Large intestine (tissue), 3 donors: ENCODE results near the gene ZNF248. TPM values are rescaled to one million over a fixed set of nuclear protein-coding genes. Genes with fewer than 3 reads are reported as not detected.
"Not testable (repeated sequence)": the region's sequence is repeated elsewhere in the genome, so short reads cannot be mapped to it uniquely, and the experiment has no call there.

Experiments
- DNase-seq, 2 donors: peaks; one replicate each; pipeline versions ENCODE4 v3.0.0 to v3.0.0-alpha.2; 2013
- H3K27ac ChIP-seq: one replicate; pipeline ENCODE4 v1.5.1; 2013; ENCODE audit warnings: low read length
- H3K27me3 ChIP-seq: 2 replicates; pipeline ENCODE4 v1.6.1; 2013; ENCODE audit warnings: low read length; ENCODE audit not compliant: control insufficient read depth, insufficient read depth
- H3K36me3 ChIP-seq: 2 replicates; pipeline ENCODE4 v1.6.1; 2013; ENCODE audit warnings: low read length; ENCODE audit not compliant: control insufficient read depth, insufficient read depth
- H3K4me1 ChIP-seq: one replicate; pipeline ENCODE4 v1.6.1; 2013; ENCODE audit warnings: low read length; ENCODE audit not compliant: control insufficient read depth, insufficient read depth
- H3K4me3 ChIP-seq: one replicate; pipeline ENCODE4 v1.5.1; 2013; ENCODE audit warnings: low read length
- H3K9me3 ChIP-seq: one replicate; pipeline ENCODE4 v1.6.1; 2013; ENCODE audit warnings: mild to moderate bottlenecking, low read depth, low read length, moderate library complexity; ENCODE audit not compliant: control insufficient read depth
- WGBS: methylation state at CpG from one replicate; pipeline ENCODE4 v1.1.5; 2013; ENCODE audit warnings: low lambda C conversion rate; ENCODE audit not compliant: insufficient coverage; 5-methylcytosine and 5-hydroxymethylcytosine counted together
- polyA plus RNA-seq: library from polyadenylated mRNA; unstranded; fragments of 120-200 nt; gene quantifications from one replicate; pipeline ENCODE4 v1.2.1, GENCODE V29; 2013

Gene ZNF248
- polyA plus RNA-seq, 1 donor = 25.1 TPM

DNA sequence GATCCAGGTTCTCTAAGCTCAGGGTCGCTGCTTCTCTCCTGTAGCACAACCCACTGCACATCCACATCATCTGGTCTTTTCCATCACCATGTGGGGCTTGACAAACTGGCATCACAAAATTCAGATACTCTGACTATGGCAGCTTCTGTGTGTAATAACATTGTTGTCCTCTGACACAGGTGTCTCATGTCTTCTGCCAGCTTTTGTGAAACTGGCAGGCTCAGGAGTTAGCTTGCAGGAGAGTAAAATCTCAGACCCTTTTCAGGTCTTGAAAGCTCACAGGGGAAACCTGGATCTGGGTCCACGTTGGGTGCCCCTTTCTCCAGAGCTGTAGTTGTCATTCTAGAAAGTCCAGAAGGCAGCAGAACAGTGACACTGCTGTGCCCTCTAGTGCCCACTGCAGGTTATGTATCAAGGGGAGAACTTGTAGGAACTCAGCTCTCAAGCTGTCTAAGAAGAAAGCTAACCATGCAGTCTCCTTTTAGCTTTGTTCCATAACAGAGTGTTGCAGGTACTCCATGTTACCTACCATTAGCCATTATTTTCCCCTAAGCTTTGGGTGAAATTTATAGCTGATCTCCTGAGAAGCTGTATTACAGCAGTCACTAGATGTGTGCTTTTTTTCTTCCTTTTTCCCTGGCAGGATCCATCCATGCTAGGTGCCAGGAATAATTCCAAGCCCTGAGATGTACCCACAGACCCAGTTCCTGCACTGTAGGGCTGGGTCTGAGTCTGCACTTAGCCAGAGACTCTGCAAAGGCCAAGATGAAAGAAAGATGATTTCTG lies 102.7 kb downstream of the ZNF248 start:
- Histone ChIP-seq H3K27ac (no peak overlapping the region), H3K4me3 (no peak overlapping the region), H3K4me1 (no peaks in the 10 kb centered on the region), H3K36me3 (no peaks in the 10 kb centered on the region), H3K27me3 (no peaks in the 10 kb centered on the region), H3K9me3 (peaks cover 2% of the 10 kb centered on the region)
- DNase-seq = no peak
- WGBS = no CpG with 5 or more reads among the region's 2 CpGs

DNA sequence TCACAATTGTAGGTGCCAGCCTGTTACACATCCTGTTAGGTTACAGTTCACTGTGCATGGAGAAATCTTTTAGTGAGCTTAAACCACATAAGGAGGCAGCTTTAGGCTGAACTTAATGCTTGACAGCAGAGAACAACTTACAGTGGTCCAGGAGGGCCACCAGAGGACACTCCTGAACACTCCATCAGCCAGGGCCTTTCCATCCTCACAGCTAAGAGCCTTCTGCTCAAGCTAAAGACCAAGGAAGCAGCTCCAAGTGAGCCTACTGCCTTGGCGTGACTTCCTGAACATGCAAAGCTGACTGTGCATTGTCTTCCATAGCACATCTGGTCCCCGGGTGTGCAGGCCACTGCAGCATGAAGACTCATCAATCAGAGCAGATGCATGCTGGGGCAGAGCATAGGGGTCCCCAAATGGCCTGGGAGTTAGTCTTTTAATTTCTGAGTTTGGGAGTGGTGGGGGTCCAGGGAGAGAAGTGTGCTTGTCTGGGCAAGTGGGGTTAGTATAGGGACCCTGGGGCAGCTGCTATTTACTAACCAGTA lies 105.0 kb downstream of the ZNF248 start:
- no peak overlapping the region for H3K27ac ChIP-seq
- H3K36me3 ChIP-seq = no peaks in the 10 kb centered on the region
- H3K27me3 ChIP-seq = no peaks in the 10 kb centered on the region
- no CpG with 5 or more reads among the region's 2 CpGs for WGBS
- no peak overlapping the region for H3K4me3 ChIP-seq
- no peaks in the 10 kb centered on the region for H3K4me1 ChIP-seq
- H3K9me3 ChIP-seq = peaks cover 4% of the 10 kb centered on the region
- DNase-seq = no peak

DNA sequence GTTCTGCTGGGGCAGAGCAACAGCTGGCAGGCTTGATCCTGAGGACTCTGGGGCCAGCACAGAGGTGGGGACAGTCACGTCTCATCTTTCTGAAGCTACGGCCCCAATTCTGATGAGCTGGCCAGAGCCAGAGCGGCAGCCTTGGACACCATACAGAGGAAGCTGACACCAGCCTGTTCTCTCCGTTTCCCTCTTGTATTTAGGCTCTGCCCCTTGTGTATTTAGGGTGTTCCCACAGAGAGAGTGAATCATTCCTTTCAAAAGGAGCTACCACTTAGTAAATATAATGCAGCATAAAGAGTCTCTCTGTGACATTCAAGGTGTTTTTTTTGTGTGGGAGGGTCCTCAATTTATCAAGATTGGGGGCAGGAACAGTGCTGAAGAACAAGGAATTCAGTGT lies 109.2 kb downstream of the ZNF248 start:
- no peaks in the 10 kb centered on the region for H3K27me3 ChIP-seq
- H3K9me3 ChIP-seq = peaks cover 7% of the 10 kb centered on the region
- H3K4me1 ChIP-seq = no peaks in the 10 kb centered on the region
- WGBS = no CpG with 5 or more reads among the region's 4 CpGs
- no peak overlapping the region for H3K4me3 ChIP-seq
- no peaks in the 10 kb centered on the region for H3K36me3 ChIP-seq
- H3K27ac ChIP-seq = no peak overlapping the region
- no peak for DNase-seq

DNA sequence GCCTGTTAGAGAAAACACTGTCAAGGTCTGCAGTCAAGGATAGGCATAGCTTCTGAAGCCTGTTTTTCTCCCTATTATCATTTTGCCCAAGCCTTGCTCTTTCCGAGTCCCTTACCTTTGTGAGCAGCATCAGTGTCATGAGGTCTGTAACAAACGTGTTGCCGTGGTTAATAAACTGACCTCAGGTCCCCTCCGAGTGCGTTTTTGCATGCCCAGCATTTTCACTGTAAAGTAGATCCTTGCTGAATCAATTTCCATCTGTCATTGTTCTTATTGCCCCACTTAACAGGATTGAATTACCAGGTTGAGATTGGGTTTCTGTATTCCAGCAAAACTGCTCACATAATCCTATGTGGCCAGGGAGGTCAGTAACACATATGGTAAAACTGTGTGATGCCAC lies 110.3 kb downstream of the ZNF248 start:
- peaks cover 7% of the 10 kb centered on the region for H3K9me3 ChIP-seq
- no peak overlapping the region for H3K4me3 ChIP-seq
- H3K27ac ChIP-seq = no peak overlapping the region
- no peaks in the 10 kb centered on the region for H3K4me1 ChIP-seq
- H3K27me3 ChIP-seq = no peaks in the 10 kb centered on the region
- WGBS = no CpG with 5 or more reads among the region's 5 CpGs
- no peak for DNase-seq
- no peaks in the 10 kb centered on the region for H3K36me3 ChIP-seq

DNA sequence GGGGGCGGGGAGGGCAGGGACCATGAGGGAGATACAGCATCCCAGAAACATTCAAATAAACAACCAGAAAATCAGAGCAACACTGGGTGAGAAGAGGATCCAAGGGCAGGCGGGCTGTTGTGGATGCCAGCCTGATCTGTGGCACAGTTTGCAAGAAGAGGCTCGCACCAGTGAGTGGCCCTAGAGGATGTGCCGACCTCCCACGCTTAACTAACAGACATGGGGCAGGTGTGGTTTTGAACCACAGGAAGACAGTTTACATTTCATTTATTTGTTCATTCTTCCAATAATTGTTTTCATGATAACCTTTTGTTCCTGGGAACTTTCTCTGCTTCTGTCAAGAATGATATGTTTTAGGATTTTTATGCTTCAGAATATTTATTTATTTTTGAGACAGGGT lies 115.6 kb downstream of the ZNF248 start:
- Histone ChIP-seq H3K27me3 (no peaks in the 10 kb centered on the region), H3K4me3 (no peak overlapping the region), H3K4me1 (no peaks in the 10 kb centered on the region), H3K36me3 (no peaks in the 10 kb centered on the region), H3K9me3 (peaks cover 23% of the 10 kb centered on the region), H3K27ac (no peak overlapping the region)
- no peak for DNase-seq
- WGBS = no CpG with 5 or more reads among the region's 5 CpGs

DNA sequence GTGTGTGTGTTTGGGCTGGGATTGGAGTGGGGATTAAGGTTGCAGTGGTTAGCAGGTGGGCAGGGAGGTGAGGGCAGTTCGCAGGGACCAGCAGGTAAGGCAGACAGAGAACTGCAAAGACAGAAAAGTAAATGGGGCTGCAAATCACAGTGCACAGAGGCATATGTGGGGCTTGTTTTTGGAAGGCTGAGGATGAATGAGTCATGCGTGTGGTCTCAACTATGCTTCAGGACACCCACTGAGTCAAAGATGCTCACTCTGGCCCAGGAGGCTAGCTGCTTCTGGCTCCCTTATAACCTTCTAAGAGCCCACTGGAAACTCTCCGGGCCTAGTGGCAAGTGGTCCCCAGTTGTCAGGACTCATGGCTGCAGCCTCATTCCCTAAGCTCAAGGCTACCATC lies 118.2 kb downstream of the ZNF248 start:
- DNase-seq = no peak
- Histone ChIP-seq H3K4me1 (no peaks in the 10 kb centered on the region), H3K27ac (no peak overlapping the region), H3K4me3 (no peak overlapping the region), H3K9me3 (peaks cover 29% of the 10 kb centered on the region), H3K36me3 (no peaks in the 10 kb centered on the region), H3K27me3 (no peaks in the 10 kb centered on the region)
- no CpG with 5 or more reads among the region's 3 CpGs for WGBS

DNA sequence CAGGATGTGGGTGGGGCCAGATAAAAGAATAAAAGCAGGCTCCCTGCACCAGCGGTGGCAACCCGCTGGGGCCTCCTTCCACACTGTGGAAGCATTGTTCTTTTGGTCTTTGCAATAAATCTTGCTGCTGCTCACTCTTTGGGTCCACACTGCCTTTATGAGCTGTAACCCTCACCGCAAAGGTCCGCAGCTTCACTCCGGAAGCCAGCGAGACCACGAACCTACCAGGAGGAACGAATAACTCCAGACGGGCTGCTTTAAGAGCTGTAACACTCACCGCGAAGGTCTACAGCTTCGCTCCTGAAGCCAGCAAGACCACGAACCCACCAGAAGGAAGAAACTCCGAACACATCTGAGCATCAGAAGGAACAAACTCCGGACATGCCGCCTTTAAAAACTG lies 119.2 kb downstream of the ZNF248 start:
- not testable (repeated sequence) for H3K36me3 ChIP-seq, DNase-seq, H3K27me3 ChIP-seq, H3K4me3 ChIP-seq, H3K4me1 ChIP-seq, H3K27ac ChIP-seq
- H3K9me3 ChIP-seq = peaks cover 29% of the 10 kb centered on the region
- WGBS = no CpG with 5 or more reads among the region's 16 CpGs

DNA sequence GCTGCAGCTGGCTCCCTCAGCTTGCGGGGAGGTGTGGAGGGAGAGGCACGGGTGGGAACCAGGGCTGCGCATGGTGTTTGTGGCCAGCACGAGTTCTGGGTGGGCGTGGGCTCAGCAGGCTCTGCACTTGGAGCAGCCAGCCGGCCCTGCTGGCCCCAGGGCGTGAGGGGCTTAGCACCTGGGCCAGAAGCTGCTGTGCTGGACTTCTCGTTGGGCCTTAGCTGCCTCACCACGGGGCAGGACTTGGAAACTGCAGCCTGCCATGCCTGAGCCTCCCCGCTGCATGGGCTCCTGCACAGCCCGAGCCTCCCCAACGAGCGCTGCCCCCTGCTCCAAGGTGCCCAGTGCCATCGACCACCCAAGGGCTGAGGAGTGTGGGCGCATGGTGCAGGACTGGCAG lies 120.1 kb downstream of the ZNF248 start:
- no peak overlapping the region for H3K4me3 ChIP-seq
- no peaks in the 10 kb centered on the region for H3K4me1 ChIP-seq
- peaks cover 29% of the 10 kb centered on the region for H3K9me3 ChIP-seq
- no peaks in the 10 kb centered on the region for H3K27me3 ChIP-seq
- no peak for DNase-seq
- H3K36me3 ChIP-seq = no peaks in the 10 kb centered on the region
- no peak overlapping the region for H3K27ac ChIP-seq
- no CpG with 5 or more reads among the region's 15 CpGs for WGBS

DNA sequence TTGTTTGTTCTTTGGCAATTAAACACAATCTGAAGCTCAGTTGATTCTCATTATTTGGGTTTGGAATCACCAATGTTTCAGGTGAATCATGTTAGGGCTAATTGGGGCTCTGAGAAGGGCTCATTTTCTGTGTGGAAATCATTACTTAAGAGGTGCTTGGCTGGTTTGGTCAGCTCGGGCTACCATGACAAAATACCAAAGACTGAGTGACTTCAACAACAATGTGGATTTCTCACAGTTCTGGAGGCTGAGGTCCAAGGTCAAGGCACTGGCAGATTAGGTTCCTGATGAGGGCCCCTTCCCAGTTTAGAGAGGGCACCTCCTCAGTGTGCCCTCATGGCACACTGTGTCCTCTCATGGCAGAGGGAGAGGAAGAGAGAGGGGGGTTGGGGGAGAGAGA lies 121.3 kb downstream of the ZNF248 start:
- no peaks in the 10 kb centered on the region for H3K36me3 ChIP-seq
- peaks cover 23% of the 10 kb centered on the region for H3K9me3 ChIP-seq
- no peaks in the 10 kb centered on the region for H3K27me3 ChIP-seq
- no CpG with 5 or more reads among the region's 1 CpG for WGBS
- no peaks in the 10 kb centered on the region for H3K4me1 ChIP-seq
- no peak for DNase-seq
- no peak overlapping the region for H3K4me3 ChIP-seq
- H3K27ac ChIP-seq = no peak overlapping the region

DNA sequence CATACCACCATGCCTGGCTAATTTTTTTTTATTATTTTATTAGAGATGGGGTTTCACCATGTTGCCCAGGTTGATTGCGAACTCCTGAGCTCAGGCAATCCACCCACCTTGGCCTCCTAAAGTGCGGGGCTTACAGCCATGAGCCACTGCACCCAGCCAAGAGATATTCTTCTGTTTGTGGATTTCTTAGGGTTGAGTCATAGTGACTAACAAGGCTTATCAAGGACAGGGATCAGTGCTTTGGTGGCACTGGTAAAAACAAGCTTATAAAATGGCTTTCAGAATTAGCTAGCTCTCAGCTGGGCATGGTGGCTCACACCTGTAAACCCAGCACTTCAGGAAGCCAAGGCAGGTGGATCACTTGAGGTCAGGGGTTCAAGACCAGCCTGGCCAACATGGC lies 122.4 kb downstream of the ZNF248 start:
- no peaks in the 10 kb centered on the region for H3K27me3 ChIP-seq
- peaks cover 20% of the 10 kb centered on the region for H3K9me3 ChIP-seq
- WGBS = no CpG with 5 or more reads among the region's 2 CpGs
- no peak overlapping the region for H3K27ac ChIP-seq
- no peak for DNase-seq
- H3K4me1 ChIP-seq = no peaks in the 10 kb centered on the region
- no peaks in the 10 kb centered on the region for H3K36me3 ChIP-seq
- no peak overlapping the region for H3K4me3 ChIP-seq
